GM18520 (cell line): ENCODE data around the gene SUFU.

Source experiments
- ATAC-seq: cut with Tn5 transposase; IDR thresholded peaks from one replicate; pipeline ENCODE4 v1.9.1; 2021; ENCODE audit not compliant: unreplicated experiment

SUFU gene

GRCh38 chr10:102546606-102547320, 43.0 kb downstream of the SUFU start:
- ATAC-seq = no peak

- no peak for ATAC-seq
Observed at GRCh38 chr10:102549549-102549948, 45.8 kb downstream of the SUFU start.

- ATAC-seq = no peak
Observed at GRCh38 chr10:102550636-102551210, 47.0 kb downstream of the SUFU start.

- ATAC-seq = no peak
Observed at GRCh38 chr10:102552533-102552932, 48.8 kb downstream of the SUFU start.

- no peak for ATAC-seq
Observed at GRCh38 chr10:102553771-102554170, 50.0 kb downstream of the SUFU start.

GRCh38 chr10:102554531-102554930, 50.8 kb downstream of the SUFU start:
- no peak for ATAC-seq

- ATAC-seq = no peak
Observed at GRCh38 chr10:102555781-102556328, 52.1 kb downstream of the SUFU start.

- no peak for ATAC-seq
Observed at GRCh38 chr10:102557569-102557968, 53.8 kb downstream of the SUFU start.

- ATAC-seq = no peak
Observed at GRCh38 chr10:102559764-102560163, 56.0 kb downstream of the SUFU start.

GRCh38 chr10:102564209-102564834, 60.5 kb downstream of the SUFU start:
- ATAC-seq = no peak

- ATAC-seq = no peak
Observed at GRCh38 chr10:102565793-102566192, 62.0 kb downstream of the SUFU start.

GRCh38 chr10:102578782-102579181, 75.0 kb downstream of the SUFU start:
- ATAC-seq = no peak

GRCh38 chr10:102579328-102579727, 75.6 kb downstream of the SUFU start:
- no peak for ATAC-seq

- no peak for ATAC-seq
Observed at GRCh38 chr10:102580230-102580629, 76.5 kb downstream of the SUFU start.

- no peak for ATAC-seq
Observed at GRCh38 chr10:102581401-102581800, 77.6 kb downstream of the SUFU start.

GRCh38 chr10:102581981-102582580, 78.3 kb downstream of the SUFU start:
- ATAC-seq = no peak

- ATAC-seq = no peak
Observed at GRCh38 chr10:102583435-102584417, 80.0 kb downstream of the SUFU start.

- no peak for ATAC-seq
Observed at GRCh38 chr10:102585026-102585425, 81.3 kb downstream of the SUFU start.

GRCh38 chr10:102586858-102587257, 83.1 kb downstream of the SUFU start:
- ATAC-seq = no peak

- no peak for ATAC-seq
Observed at GRCh38 chr10:102588875-102589274, 85.1 kb downstream of the SUFU start.
